Inflammatory macrophage treated with lipopolysaccharide for 4 hours (primary cell): ENCODE results near the gene PELI2.

Experiments used
- DNase-seq: peaks from one replicate; pipeline ENCODE4 v3.0.0-alpha.2; 2020

The PELI2 gene

GRCh38 chr14:56119201-56119981, 1.2 kb downstream of the PELI2 start:
- DNase-seq, result peak; percentile 42

- peak; percentile 21 for DNase-seq
Measured at GRCh38 chr14:56120091-56120691, 2.0 kb downstream of the PELI2 start.

- peak; percentile 64 for DNase-seq
Measured at GRCh38 chr14:56121816-56122215, 3.6 kb downstream of the PELI2 start.

- DNase-seq, result peak; percentile 59
Measured at GRCh38 chr14:56122301-56122700, 4.1 kb downstream of the PELI2 start.

- no peak for DNase-seq
Measured at GRCh38 chr14:56124327-56124726, 6.1 kb downstream of the PELI2 start.

- no peak for DNase-seq
Measured at GRCh38 chr14:56125772-56126636, 7.8 kb downstream of the PELI2 start.

- no peak for DNase-seq
Measured at GRCh38 chr14:56126637-56126913, 8.4 kb downstream of the PELI2 start.

- no peak for DNase-seq
Measured at GRCh38 chr14:56127156-56127555, 8.9 kb downstream of the PELI2 start.

- DNase-seq, result no peak
Measured at GRCh38 chr14:56129092-56129491, 10.9 kb downstream of the PELI2 start.

GRCh38 chr14:56129933-56130332, 11.7 kb downstream of the PELI2 start:
- peak; percentile 68 for DNase-seq

GRCh38 chr14:56131004-56131864, 13.0 kb downstream of the PELI2 start:
- no peak for DNase-seq

- DNase-seq, result no peak
Measured at GRCh38 chr14:56131865-56132833, 13.9 kb downstream of the PELI2 start.

GRCh38 chr14:56133547-56133946, 15.3 kb downstream of the PELI2 start:
- DNase-seq, result no peak

GRCh38 chr14:56135001-56135400, 16.8 kb downstream of the PELI2 start:
- DNase-seq, result no peak

GRCh38 chr14:56135668-56136067, 17.5 kb downstream of the PELI2 start:
- DNase-seq, result no peak

- no peak for DNase-seq
Measured at GRCh38 chr14:56136571-56137452, 18.6 kb downstream of the PELI2 start.

GRCh38 chr14:56137453-56137807, 19.2 kb downstream of the PELI2 start:
- DNase-seq, result peak; percentile 42

GRCh38 chr14:56137849-56138248, 19.6 kb downstream of the PELI2 start:
- DNase-seq, result no peak

- no peak for DNase-seq
Measured at GRCh38 chr14:56138928-56139327, 20.7 kb downstream of the PELI2 start.

GRCh38 chr14:56142314-56142713, 24.1 kb downstream of the PELI2 start:
- DNase-seq, result no peak

GRCh38 chr14:56143025-56143424, 24.8 kb downstream of the PELI2 start:
- DNase-seq, result no peak
